ENCODE data around the gene MYL3. TPM values are rescaled to one million over a fixed set of nuclear protein-coding genes. Genes with fewer than 3 reads are reported as not detected.

The MYL3 gene
- total RNA-seq, 2 donors from 2014 or later: 1.9 TPM; not detected in 1

- H3K27ac ChIP-seq: no peak overlapping the region
- no peak overlapping the region for H3K4me3 ChIP-seq
- TF ChIP-seq CTCF (IDR thresholded peaks at IDR 0.05): no peak
- no peak for TF ChIP-seq POLR2A (IDR thresholded peaks at IDR 0.05)
- no peak for TF ChIP-seq POLR2AphosphoS5 (IDR thresholded peaks at IDR 0.05)
- WGBS: 92% methylated on average over 9 of the region's 9 CpGs
- intact Hi-C loops (cut with DNase I): no loop called here
- H3K9me3 ChIP-seq: no peaks in the 10 kb centered on the region
- no peaks in the 10 kb centered on the region for H3K36me3 ChIP-seq
- H3K4me1 ChIP-seq (replicated peaks): no peaks in the 10 kb centered on the region
- no peak for DNase-seq (ENCODE audit: low spot score)
- H3K27me3 ChIP-seq (replicated peaks; ENCODE audit: insufficient read depth): no peaks in the 10 kb centered on the region
Measured at GRCh38 chr3:46852334-46852720, 10.9 kb downstream of the MYL3 start.

GRCh38 chr3:46851364-46852333 is 11.6 kb downstream of the MYL3 start:
- H3K4me1 ChIP-seq (replicated peaks): no peaks in the 10 kb centered on the region
- no peak overlapping the region for H3K27ac ChIP-seq
- no peak for DNase-seq (ENCODE audit: low spot score)
- intact Hi-C loops (cut with DNase I): no loop called here
- H3K27me3 ChIP-seq (replicated peaks; ENCODE audit: insufficient read depth): no peaks in the 10 kb centered on the region
- no peaks in the 10 kb centered on the region for H3K9me3 ChIP-seq
- no peaks in the 10 kb centered on the region for H3K36me3 ChIP-seq
- H3K4me3 ChIP-seq: no peak overlapping the region
- 83% methylated on average over 13 of the region's 13 CpGs for WGBS
- no peak for TF ChIP-seq CTCF (IDR thresholded peaks at IDR 0.05)
- no peak for TF ChIP-seq POLR2A (IDR thresholded peaks at IDR 0.05)
- no peak for TF ChIP-seq POLR2AphosphoS5 (IDR thresholded peaks at IDR 0.05)

- no peak for DNase-seq (ENCODE audit: low spot score)
- intact Hi-C loops (cut with DNase I): no loop called here
- TF ChIP-seq POLR2AphosphoS5 (IDR thresholded peaks at IDR 0.05): no peak
- TF ChIP-seq CTCF (IDR thresholded peaks at IDR 0.05): no peak
- no peak for TF ChIP-seq POLR2A (IDR thresholded peaks at IDR 0.05)
- no peaks in the 10 kb centered on the region for H3K4me1 ChIP-seq (replicated peaks)
- no peaks in the 10 kb centered on the region for H3K36me3 ChIP-seq
- H3K4me3 ChIP-seq: no peak overlapping the region
- H3K9me3 ChIP-seq: no peaks in the 10 kb centered on the region
- no peaks in the 10 kb centered on the region for H3K27me3 ChIP-seq (replicated peaks; ENCODE audit: insufficient read depth)
- no peak overlapping the region for H3K27ac ChIP-seq
- WGBS: 61% methylated on average over 1 of the region's 1 CpG
Measured at GRCh38 chr3:46850468-46850779, 12.8 kb downstream of the MYL3 start.

- intact Hi-C loops (cut with DNase I): no loop called here
- Histone ChIP-seq H3K27me3 (replicated peaks; ENCODE audit: insufficient read depth) (no peaks in the 10 kb centered on the region), H3K4me3 (no peak overlapping the region), H3K27ac (no peak overlapping the region), H3K9me3 (no peaks in the 10 kb centered on the region), H3K36me3 (no peaks in the 10 kb centered on the region), H3K4me1 (replicated peaks) (no peaks in the 10 kb centered on the region)
- DNase-seq (ENCODE audit: low spot score): no peak
- TF ChIP-seq POLR2AphosphoS5 (IDR thresholded peaks at IDR 0.05) (no peak), CTCF (IDR thresholded peaks at IDR 0.05) (no peak), POLR2A (IDR thresholded peaks at IDR 0.05) (no peak)
- WGBS: 71% methylated on average over 7 of the region's 7 CpGs
Measured at GRCh38 chr3:46849686-46850467, 13.4 kb downstream of the MYL3 start.
